ENCODE measurements around the gene RBM23.

Gene RBM23

GRCh38 chr14:22929961-22930364 lies 11.0 kb upstream of the RBM23 start (continued):
- TF ChIP-seq, protein P1, sequence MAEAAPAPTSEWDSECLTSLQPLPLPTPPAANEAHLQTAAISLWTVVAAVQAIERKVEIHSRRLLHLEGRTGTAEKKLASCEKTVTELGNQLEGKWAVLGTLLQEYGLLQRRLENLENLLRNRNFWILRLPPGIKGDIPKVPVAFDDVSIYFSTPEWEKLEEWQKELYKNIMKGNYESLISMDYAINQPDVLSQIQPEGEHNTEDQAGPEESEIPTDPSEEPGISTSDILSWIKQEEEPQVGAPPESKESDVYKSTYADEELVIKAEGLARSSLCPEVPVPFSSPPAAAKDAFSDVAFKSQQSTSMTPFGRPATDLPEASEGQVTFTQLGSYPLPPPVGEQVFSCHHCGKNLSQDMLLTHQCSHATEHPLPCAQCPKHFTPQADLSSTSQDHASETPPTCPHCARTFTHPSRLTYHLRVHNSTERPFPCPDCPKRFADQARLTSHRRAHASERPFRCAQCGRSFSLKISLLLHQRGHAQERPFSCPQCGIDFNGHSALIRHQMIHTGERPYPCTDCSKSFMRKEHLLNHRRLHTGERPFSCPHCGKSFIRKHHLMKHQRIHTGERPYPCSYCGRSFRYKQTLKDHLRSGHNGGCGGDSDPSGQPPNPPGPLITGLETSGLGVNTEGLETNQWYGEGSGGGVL (tag by site-specific recombination; IDR thresholded peaks at IDR 0.05) = no peak
- TF ChIP-seq ZNF221 (tag by site-specific recombination; IDR thresholded peaks at IDR 0.05; ENCODE audit: borderline replicate concordance) = no peak
- TF ChIP-seq ZNF529 (tag by site-specific recombination; IDR thresholded peaks at IDR 0.05; ENCODE audit: insufficient replicate concordance) = no peak
- TF ChIP-seq ZNF664 (tag by site-specific recombination; IDR thresholded peaks at IDR 0.05) = peak; percentile 97
- TF ChIP-seq ZNF843 (tag by site-specific recombination; IDR thresholded peaks at IDR 0.05) = no peak

GRCh38 chr14:22929104-22929960 lies 10.4 kb upstream of the RBM23 start, which contains the start of gene PRMT5:
Gene PRMT5 (minus strand): TSS chr14:22929376. CDS start chr14:22929361, 15 bp downstream.
- ChIA-PET POLR2A (interaction anchor here (0.6 to 3.5 kb wide), 16 partner anchors 10 to 340 kb away, joined by 3 to 41 read pairs (median 4); partner anchors contain the start of genes ACIN1, AJUBA, C14orf119 and DAD1), CTCF (interaction anchor here (0.6 to 3.8 kb wide), 26 partner anchors 10 to 163 kb away, joined by 3 to 33 read pairs (median 6); partner anchors contain the start of genes AJUBA, CDH24, HAUS4 and LRP10)
- H3K4me1 ChIP-seq (ENCODE audit: control insufficient read depth, insufficient read depth, low read length) = no peaks in the 10 kb centered on the region
- H3K9me3 ChIP-seq (ENCODE audit: control insufficient read depth, insufficient read depth, low read depth, low read length) = no peaks in the 10 kb centered on the region
- H3K36me3 ChIP-seq (ENCODE audit: control insufficient read depth in 2 of 2, insufficient read depth in 1 of 2, low read length in 2 of 2) = peaks cover 17 to 36% of the 10 kb centered on the region in 2 experiments
- peak within 1 kb of the TSS; percentile 78 for H3K4me3 ChIP-seq (ENCODE audit: low read depth, low read length)
- peak within 1 kb of the TSS; percentile 55; the same call in 1 of the 2 replicates for H3K27ac ChIP-seq (ENCODE audit: extremely low read depth, low read depth, low read length)
- TF ChIP-seq KLF9 (tag by site-specific recombination; IDR thresholded peaks at IDR 0.05; ENCODE audit: low read depth) (0 out of 2 replicates have a peak, but pooled peaks have one; percentile 5), ZNF223 (tag by site-specific recombination; IDR thresholded peaks at IDR 0.05) (no peak), ZNF558 (tag by site-specific recombination; IDR thresholded peaks at IDR 0.05) (peak; percentile 75), ZNF239 (tag by site-specific recombination; IDR thresholded peaks at IDR 0.05) (no peak), MZF1 (tag by site-specific recombination; IDR thresholded peaks at IDR 0.05; ENCODE audit: borderline replicate concordance) (no peak; the same call in 1 of the 2 replicates), ZNF513 (tag by site-specific recombination; IDR thresholded peaks at IDR 0.05) (0 out of 2 replicates have a peak, but pooled peaks have one; percentile 32), ZNF654 (tag by site-specific recombination; IDR thresholded peaks at IDR 0.05; ENCODE audit: low read depth) (no peak), CTCF (tag by site-specific recombination; IDR thresholded peaks at IDR 0.05) (no peak), ZNF184 (tag by site-specific recombination; IDR thresholded peaks at IDR 0.05) (peak; percentile 78), ZNF624 (tag by site-specific recombination; IDR thresholded peaks at IDR 0.05) (no peak), ZNF548 (tag by site-specific recombination; IDR thresholded peaks at IDR 0.05) (no peak), ZNF311 (tag by site-specific recombination; IDR thresholded peaks at IDR 0.05; ENCODE audit: borderline replicate concordance) (no peak), SETDB1 (IDR thresholded peaks at IDR 0.05; ENCODE audit: insufficient read length, low read length) (no peak)
- TF ChIP-seq, protein P2, sequence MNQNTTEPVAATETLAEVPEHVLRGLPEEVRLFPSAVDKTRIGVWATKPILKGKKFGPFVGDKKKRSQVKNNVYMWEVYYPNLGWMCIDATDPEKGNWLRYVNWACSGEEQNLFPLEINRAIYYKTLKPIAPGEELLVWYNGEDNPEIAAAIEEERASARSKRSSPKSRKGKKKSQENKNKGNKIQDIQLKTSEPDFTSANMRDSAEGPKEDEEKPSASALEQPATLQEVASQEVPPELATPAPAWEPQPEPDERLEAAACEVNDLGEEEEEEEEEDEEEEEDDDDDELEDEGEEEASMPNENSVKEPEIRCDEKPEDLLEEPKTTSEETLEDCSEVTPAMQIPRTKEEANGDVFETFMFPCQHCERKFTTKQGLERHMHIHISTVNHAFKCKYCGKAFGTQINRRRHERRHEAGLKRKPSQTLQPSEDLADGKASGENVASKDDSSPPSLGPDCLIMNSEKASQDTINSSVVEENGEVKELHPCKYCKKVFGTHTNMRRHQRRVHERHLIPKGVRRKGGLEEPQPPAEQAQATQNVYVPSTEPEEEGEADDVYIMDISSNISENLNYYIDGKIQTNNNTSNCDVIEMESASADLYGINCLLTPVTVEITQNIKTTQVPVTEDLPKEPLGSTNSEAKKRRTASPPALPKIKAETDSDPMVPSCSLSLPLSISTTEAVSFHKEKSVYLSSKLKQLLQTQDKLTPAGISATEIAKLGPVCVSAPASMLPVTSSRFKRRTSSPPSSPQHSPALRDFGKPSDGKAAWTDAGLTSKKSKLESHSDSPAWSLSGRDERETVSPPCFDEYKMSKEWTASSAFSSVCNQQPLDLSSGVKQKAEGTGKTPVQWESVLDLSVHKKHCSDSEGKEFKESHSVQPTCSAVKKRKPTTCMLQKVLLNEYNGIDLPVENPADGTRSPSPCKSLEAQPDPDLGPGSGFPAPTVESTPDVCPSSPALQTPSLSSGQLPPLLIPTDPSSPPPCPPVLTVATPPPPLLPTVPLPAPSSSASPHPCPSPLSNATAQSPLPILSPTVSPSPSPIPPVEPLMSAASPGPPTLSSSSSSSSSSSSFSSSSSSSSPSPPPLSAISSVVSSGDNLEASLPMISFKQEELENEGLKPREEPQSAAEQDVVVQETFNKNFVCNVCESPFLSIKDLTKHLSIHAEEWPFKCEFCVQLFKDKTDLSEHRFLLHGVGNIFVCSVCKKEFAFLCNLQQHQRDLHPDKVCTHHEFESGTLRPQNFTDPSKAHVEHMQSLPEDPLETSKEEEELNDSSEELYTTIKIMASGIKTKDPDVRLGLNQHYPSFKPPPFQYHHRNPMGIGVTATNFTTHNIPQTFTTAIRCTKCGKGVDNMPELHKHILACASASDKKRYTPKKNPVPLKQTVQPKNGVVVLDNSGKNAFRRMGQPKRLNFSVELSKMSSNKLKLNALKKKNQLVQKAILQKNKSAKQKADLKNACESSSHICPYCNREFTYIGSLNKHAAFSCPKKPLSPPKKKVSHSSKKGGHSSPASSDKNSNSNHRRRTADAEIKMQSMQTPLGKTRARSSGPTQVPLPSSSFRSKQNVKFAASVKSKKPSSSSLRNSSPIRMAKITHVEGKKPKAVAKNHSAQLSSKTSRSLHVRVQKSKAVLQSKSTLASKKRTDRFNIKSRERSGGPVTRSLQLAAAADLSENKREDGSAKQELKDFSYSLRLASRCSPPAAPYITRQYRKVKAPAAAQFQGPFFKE (tag by site-specific recombination; IDR thresholded peaks at IDR 0.05; ENCODE audit: borderline replicate concordance) = no peak
- TF ChIP-seq, protein P3, sequence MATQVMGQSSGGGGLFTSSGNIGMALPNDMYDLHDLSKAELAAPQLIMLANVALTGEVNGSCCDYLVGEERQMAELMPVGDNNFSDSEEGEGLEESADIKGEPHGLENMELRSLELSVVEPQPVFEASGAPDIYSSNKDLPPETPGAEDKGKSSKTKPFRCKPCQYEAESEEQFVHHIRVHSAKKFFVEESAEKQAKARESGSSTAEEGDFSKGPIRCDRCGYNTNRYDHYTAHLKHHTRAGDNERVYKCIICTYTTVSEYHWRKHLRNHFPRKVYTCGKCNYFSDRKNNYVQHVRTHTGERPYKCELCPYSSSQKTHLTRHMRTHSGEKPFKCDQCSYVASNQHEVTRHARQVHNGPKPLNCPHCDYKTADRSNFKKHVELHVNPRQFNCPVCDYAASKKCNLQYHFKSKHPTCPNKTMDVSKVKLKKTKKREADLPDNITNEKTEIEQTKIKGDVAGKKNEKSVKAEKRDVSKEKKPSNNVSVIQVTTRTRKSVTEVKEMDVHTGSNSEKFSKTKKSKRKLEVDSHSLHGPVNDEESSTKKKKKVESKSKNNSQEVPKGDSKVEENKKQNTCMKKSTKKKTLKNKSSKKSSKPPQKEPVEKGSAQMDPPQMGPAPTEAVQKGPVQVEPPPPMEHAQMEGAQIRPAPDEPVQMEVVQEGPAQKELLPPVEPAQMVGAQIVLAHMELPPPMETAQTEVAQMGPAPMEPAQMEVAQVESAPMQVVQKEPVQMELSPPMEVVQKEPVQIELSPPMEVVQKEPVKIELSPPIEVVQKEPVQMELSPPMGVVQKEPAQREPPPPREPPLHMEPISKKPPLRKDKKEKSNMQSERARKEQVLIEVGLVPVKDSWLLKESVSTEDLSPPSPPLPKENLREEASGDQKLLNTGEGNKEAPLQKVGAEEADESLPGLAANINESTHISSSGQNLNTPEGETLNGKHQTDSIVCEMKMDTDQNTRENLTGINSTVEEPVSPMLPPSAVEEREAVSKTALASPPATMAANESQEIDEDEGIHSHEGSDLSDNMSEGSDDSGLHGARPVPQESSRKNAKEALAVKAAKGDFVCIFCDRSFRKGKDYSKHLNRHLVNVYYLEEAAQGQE (tag by site-specific recombination; IDR thresholded peaks at IDR 0.05) = peak; percentile 71
